Thyroid gland (tissue), 4 donors: ENCODE measurements around the gene SNRPD3.

Source experiments
- POLR2A ChIP-seq, 2 donors: fragments of 450-650 bp; IDR thresholded peaks; one replicate each; pipeline ENCODE4 v1.6.1; 2017; ENCODE audit warnings: antibody characterized with exemption in 2 of 2, mild to moderate bottlenecking in 2 of 2, moderate library complexity in 1 of 2
- TF ChIP-seq, protein P1 (sequence below), 6 experiments: fragments of 200-600 bp in 3 of 6; fragments of 450-650 bp in 3 of 6; sonication (generic) in 3 of 6; IDR thresholded peaks; one replicate each; pipeline ENCODE4 v1.5.1; 2016 to 2019; ENCODE audit warnings: antibody characterized with exemption in 6 of 6, mild to moderate bottlenecking in 2 of 6, inconsistent platforms in 1 of 6, moderate library complexity in 1 of 6

DNA sequence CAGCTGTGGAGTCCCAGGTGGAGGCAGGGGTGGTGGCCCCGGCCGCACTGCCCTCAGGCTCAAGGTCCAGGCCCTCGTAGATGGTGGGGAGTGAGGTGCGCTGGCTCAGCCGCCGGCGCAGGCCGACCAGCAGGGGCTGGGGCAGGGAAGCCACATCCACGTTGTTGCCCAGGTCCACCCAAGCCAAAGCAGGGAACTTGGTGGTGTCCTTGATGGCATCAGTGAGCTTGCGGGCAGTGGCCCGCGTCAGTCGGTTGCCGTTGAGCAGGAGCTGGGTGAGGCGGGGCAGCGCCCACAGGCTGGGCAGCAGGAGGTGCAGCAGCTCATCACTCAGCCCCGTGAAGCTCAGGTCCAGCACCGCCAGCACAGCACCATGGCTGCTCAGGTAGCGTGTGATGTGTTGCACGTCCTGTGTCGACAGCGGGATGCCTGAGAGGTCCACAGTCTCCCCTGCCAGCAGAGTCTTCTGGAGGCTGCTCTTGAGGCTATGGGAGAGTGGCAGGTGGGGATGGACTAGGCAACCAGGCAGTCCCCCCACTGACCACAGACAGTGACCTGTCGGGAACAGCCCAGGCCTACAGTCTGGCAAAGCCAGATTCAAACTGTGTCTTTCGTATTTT, 30.2 kb downstream of the SNRPD3 start:
- TF ChIP-seq, protein P1, sequence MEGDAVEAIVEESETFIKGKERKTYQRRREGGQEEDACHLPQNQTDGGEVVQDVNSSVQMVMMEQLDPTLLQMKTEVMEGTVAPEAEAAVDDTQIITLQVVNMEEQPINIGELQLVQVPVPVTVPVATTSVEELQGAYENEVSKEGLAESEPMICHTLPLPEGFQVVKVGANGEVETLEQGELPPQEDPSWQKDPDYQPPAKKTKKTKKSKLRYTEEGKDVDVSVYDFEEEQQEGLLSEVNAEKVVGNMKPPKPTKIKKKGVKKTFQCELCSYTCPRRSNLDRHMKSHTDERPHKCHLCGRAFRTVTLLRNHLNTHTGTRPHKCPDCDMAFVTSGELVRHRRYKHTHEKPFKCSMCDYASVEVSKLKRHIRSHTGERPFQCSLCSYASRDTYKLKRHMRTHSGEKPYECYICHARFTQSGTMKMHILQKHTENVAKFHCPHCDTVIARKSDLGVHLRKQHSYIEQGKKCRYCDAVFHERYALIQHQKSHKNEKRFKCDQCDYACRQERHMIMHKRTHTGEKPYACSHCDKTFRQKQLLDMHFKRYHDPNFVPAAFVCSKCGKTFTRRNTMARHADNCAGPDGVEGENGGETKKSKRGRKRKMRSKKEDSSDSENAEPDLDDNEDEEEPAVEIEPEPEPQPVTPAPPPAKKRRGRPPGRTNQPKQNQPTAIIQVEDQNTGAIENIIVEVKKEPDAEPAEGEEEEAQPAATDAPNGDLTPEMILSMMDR (IDR thresholded peaks at IDR 0.05), result no peak
- TF ChIP-seq POLR2A (IDR thresholded peaks at IDR 0.05), result no peak
